ENCODE data around the gene LRWD1.
"Not testable (repeated sequence)": the region's sequence is repeated elsewhere in the genome, so short reads cannot be mapped to it uniquely, and the experiment has no call there.

DNA sequence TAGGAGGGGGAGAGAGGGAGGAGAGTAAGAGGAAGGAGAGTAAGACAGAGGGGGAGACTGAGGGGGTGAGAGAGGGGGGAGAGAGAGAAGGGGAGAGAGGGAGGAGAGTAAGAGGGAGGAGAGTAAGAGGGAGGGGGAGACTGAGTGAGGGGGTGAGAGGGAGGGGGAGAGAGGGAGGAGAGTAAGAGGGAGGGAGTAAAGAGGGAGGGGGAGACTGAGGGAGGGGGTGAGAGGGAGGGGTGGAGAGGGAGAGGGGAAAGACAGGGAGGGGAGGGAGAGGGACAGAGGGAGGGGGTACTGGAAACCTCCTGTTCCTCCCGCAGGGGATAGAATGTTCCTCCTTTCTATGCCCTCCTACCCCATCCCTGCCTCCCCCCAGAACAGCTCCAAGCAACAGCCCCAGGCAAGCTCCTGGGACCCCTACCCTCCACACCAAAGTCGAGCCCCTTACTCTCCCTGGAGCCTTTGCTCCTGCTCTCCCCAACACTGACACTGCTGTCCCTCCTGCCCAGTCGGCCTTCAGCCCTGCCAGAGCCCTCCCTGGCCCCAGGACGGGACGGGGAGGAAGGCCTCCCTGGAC, 47.9 kb downstream of the LRWD1 start:
- TF ChIP-seq CTCF, POLR2A (IDR thresholded peaks at IDR 0.05): not testable (repeated sequence)
